ENCODE data around the gene RNF133.

GRCh38 chr7:122692769-122693309, 6.1 kb downstream of the RNF133 start:
- TF ChIP-seq CTCF (IDR thresholded peaks at IDR 0.05) (no peak), POLR2A (IDR thresholded peaks at IDR 0.05) (no peak), POLR2AphosphoS5 (IDR thresholded peaks at IDR 0.05) (no peak), EP300 (IDR thresholded peaks at IDR 0.05; ENCODE audit: low read depth) (no peak)

All from transverse colon (tissue), 4 donors.